Ishikawa (cell line): ENCODE results near the gene NR2F1-AS1.

Experiments
- CEBPB ChIP-seq: IDR thresholded peaks from 2 replicates; pipeline ENCODE4 v1.6.1; 2012
- CREB1 ChIP-seq: IDR thresholded peaks from 2 replicates; pipeline ENCODE4 v1.6.1; 2012; ENCODE audit warnings: low read depth
- EGR1 ChIP-seq: IDR thresholded peaks from 2 replicates; pipeline ENCODE4 v1.6.1; 2012
- EP300 ChIP-seq: IDR thresholded peaks from 2 replicates; pipeline ENCODE4 v1.6.1; 2012; ENCODE audit warnings: borderline replicate concordance
- FOXM1 ChIP-seq: IDR thresholded peaks from 2 replicates; pipeline ENCODE4 v1.6.1; 2012; ENCODE audit warnings: low read depth, borderline replicate concordance
- MAX ChIP-seq: IDR thresholded peaks from 2 replicates; pipeline ENCODE4 v1.6.1; 2012
- NFIC ChIP-seq: IDR thresholded peaks from 2 replicates; pipeline ENCODE4 v1.6.1; 2012
- RAD21 ChIP-seq: IDR thresholded peaks from 2 replicates; pipeline ENCODE4 v1.6.1; 2012; ENCODE audit warnings: low read depth
- REST ChIP-seq: IDR thresholded peaks from 2 replicates; pipeline ENCODE4 v1.6.1; 2012; ENCODE audit warnings: low read depth, mild to moderate bottlenecking
- TAF1 ChIP-seq: IDR thresholded peaks from 2 replicates; pipeline ENCODE4 v1.6.1; 2012; ENCODE audit warnings: low read depth, mild to moderate bottlenecking
- TCF12 ChIP-seq: IDR thresholded peaks from 2 replicates; pipeline ENCODE4 v1.6.1; 2012; ENCODE audit warnings: low read depth
- TEAD4 ChIP-seq: IDR thresholded peaks from 2 replicates; pipeline ENCODE4 v1.6.1; 2012
- USF1 ChIP-seq: IDR thresholded peaks from 2 replicates; pipeline ENCODE4 v1.6.1; 2012
- YY1 ChIP-seq: IDR thresholded peaks from 2 replicates; pipeline ENCODE4 v1.6.1; 2012; ENCODE audit warnings: low read depth
- ZBTB7A ChIP-seq: IDR thresholded peaks from 2 replicates; pipeline ENCODE4 v1.6.1; 2012; ENCODE audit warnings: low read depth

NR2F1-AS1 gene

DNA sequence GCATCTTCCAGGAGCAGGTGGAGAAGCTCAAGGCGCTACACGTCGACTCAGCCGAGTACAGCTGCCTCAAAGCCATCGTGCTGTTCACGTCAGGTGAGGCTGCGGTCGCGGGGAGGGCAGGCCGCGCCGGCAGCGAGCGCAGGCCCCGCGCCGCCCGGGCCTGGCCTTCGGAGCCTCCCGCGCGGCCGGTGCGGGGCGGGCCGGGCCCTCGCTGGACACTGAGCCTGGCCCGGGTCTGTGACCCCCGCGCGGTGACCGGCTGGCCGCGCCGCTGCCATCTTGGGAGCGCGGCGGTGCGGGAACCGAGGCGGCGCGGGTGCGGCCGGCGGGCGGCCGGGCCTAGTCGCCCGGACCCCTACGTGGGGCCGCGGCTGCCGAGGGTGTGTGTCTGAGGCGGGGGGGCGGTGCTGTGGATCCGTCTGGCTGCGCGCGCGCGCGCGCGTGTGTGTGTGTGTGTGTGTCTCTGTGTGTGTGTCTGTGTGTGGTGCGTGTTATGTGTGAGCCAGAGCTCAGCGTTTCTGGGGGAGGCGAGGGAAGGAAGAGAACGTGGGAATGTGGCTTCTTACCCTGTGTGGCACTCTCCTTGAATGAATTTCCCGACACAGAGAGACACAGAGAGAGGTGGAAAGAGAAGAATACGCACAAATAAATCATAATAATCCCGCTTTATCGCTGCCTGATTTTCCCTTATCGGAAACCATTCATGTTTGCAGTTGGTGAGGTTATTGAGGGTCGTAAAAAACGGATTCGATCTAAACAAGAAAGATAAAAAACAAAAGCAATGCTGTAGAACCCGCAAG, 7.5 kb upstream of the NR2F1-AS1 start:
- no peak for TF ChIP-seq NFIC
- no peak for TF ChIP-seq TAF1
- no peak for TF ChIP-seq TEAD4
- TF ChIP-seq YY1, result no peak
- TF ChIP-seq REST, result no peak
- TF ChIP-seq TCF12, result no peak
- no peak for TF ChIP-seq USF1
- TF ChIP-seq EP300, result no peak
- TF ChIP-seq ZBTB7A, result no peak
- TF ChIP-seq CREB1, result no peak
- TF ChIP-seq EGR1, result no peak

GRCh38 chr5:93587597-93588351, 6.8 kb upstream of the NR2F1-AS1 start:
- TF ChIP-seq YY1 (no peak), EGR1 (no peak), TEAD4 (no peak), MAX (no peak)

DNA sequence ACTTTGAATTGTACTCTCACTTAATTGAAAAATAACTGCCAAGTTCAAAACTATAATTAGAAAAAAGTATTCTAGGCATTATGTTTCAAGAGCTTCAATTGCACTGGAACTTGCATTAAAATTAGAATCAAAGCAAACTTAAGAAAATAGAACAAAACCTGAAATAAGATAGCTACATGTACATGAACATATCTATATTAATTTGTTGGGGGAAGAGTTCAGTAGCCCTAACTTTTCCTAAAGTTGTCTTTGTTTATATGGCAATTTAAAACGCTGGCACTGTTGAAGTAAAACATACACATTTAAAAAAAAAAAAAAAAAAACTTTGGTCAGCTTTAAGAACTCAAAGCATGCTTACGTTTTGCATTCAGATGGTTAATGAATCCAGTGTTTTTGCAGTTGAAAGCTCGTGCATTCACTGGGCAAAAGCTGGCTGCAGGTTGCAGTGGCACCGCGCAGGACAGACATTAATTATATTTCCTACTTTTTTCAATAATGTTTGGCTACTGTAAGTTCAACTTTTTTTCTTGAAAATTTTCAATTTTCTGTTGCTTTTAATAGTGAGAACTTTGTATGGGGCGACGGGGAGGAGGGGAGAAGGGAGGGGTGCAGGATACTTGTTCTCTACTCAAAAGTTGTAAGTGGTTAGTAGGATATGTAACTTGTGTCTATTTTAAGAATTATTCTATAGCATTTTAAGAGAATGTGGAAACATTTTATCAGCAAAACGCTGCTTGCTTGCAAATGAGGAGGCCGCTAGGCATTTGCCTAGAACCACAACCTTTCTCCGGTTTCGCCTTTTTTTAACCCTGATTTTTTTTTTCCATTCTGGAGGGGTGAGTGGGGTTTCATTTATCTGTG, 5.9 kb upstream of the NR2F1-AS1 start:
- TF ChIP-seq EP300, result no peak
- TF ChIP-seq EGR1, result no peak
- no peak for TF ChIP-seq CEBPB

DNA sequence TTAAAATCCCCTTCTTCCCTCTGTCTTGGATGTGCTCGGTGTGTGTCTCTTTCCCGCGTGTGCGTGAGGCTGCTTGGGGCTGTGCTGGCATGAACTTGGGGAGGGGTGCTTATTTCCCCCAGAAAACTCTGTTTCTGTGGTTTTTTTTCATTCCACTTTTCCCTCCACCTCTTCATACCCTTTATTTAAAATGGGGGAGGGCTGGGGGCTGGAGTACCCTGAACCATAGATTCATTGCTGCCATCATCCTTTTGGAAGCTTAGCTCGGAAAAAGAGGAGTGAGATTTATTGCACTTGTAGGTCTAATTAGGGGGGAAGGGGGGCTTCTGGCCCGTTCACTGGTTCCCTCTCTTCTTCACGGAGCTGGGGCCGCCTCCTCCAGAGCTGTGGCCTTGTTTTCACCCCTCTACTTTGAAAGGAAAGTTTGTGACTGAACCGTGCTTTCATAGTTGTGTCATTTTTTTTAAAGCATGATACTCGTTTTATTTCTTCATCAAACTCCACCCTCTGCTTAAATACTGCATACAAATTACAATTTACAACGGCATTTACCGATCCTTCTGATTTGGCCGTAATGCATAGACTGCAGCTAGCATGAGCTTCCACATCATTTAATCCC, 4.9 kb upstream of the NR2F1-AS1 start:
- TF ChIP-seq EP300 (no peak), RAD21 (no peak), CREB1 (no peak), USF1 (no peak), YY1 (no peak), EGR1 (no peak), CEBPB (no peak), REST (no peak), FOXM1 (no peak), NFIC (no peak), TEAD4 (no peak), MAX (no peak), TCF12 (no peak), TAF1 (no peak)

- TF ChIP-seq USF1 (no peak), NFIC (no peak), FOXM1 (no peak), MAX (peak; percentile 53; the same call in 1 of the 2 replicates), REST (no peak), TAF1 (no peak)
These were observed 4.2 kb upstream of the NR2F1-AS1 start for GRCh38 chr5:93585041-93585766.
